ENCODE data around the gene GOLGA8R.
"Not testable (repeated sequence)": the region's sequence is repeated elsewhere in the genome, so short reads cannot be mapped to it uniquely, and the experiment has no call there.

The GOLGA8R gene

GRCh38 chr15:30376375-30377081, 37.5 kb downstream of the GOLGA8R start:
- not testable (repeated sequence) for H3K4me3 ChIP-seq (ENCODE audit: low read length); H3K36me3 ChIP-seq (ENCODE audit: insufficient read depth, low read length); H3K27me3 ChIP-seq (ENCODE audit: insufficient read depth, low read length); H3K4me1 ChIP-seq (ENCODE audit: insufficient read depth, low read length); H3K9me3 ChIP-seq (ENCODE audit: low read length); H2AFZ ChIP-seq (ENCODE audit: low read depth, low read length)

GRCh38 chr15:30375872-30376271, 38.2 kb downstream of the GOLGA8R start:
- H2AFZ ChIP-seq (ENCODE audit: low read depth, low read length); H3K4me1 ChIP-seq (ENCODE audit: insufficient read depth, low read length); H3K36me3 ChIP-seq (ENCODE audit: insufficient read depth, low read length); H3K27me3 ChIP-seq (ENCODE audit: insufficient read depth, low read length); H3K9me3 ChIP-seq (ENCODE audit: low read length); H3K4me3 ChIP-seq (ENCODE audit: low read length): not testable (repeated sequence)

DNA sequence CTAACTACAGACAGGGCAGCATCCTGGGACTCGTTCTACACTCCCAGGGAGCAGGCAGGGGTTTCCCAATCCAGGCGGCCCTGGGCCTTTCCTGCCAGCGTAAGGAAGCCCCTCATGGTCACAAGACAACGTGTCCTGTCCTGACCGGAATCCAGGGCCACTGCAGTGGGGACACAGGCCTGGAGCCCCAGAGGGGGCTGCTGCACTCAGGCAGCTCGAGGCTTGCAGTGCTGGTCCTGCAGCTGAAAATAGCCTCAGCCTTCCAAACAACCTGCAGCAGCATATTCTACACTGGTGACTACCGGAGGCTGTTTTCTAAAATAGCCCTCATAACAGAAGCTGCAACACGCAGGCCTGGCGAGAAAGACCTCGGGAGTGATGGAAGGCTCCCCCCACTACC, 39.2 kb downstream of the GOLGA8R start:
- H3K36me3 ChIP-seq (ENCODE audit: insufficient read depth, low read length); H3K4me1 ChIP-seq (ENCODE audit: insufficient read depth, low read length); H3K4me3 ChIP-seq (ENCODE audit: low read length); H3K9me3 ChIP-seq (ENCODE audit: low read length); H3K27me3 ChIP-seq (ENCODE audit: insufficient read depth, low read length); H2AFZ ChIP-seq (ENCODE audit: low read depth, low read length): not testable (repeated sequence)

- not testable (repeated sequence) for H3K9me3 ChIP-seq (ENCODE audit: low read length); H3K27me3 ChIP-seq (ENCODE audit: insufficient read depth, low read length); H3K4me1 ChIP-seq (ENCODE audit: insufficient read depth, low read length); H2AFZ ChIP-seq (ENCODE audit: low read depth, low read length); H3K36me3 ChIP-seq (ENCODE audit: insufficient read depth, low read length); H3K4me3 ChIP-seq (ENCODE audit: low read length)
These were observed 45.8 kb downstream of the GOLGA8R start for GRCh38 chr15:30368271-30368670.

DNA sequence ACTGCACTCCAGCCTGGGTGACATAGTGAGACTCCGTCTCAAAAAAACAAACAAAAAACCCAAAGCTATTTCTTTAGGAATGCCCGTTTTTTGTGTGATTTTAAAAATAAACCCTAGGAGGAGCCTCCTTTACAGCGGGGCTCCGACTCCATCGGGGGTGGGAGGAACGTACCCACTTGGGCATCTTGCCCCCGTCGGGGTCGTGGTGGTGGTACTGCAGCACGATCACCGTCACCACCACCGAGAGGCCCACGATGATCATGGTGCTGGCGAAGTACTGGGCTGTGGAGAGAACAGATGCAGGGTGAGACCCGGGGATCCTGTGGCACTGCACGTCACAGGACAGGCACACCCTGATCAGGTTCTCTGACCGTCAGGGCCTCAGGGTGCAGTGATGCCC, 46.8 kb downstream of the GOLGA8R start:
- H3K27me3 ChIP-seq (ENCODE audit: insufficient read depth, low read length); H2AFZ ChIP-seq (ENCODE audit: low read depth, low read length); H3K4me3 ChIP-seq (ENCODE audit: low read length); H3K4me1 ChIP-seq (ENCODE audit: insufficient read depth, low read length); H3K9me3 ChIP-seq (ENCODE audit: low read length); H3K36me3 ChIP-seq (ENCODE audit: insufficient read depth, low read length): not testable (repeated sequence)

DNA sequence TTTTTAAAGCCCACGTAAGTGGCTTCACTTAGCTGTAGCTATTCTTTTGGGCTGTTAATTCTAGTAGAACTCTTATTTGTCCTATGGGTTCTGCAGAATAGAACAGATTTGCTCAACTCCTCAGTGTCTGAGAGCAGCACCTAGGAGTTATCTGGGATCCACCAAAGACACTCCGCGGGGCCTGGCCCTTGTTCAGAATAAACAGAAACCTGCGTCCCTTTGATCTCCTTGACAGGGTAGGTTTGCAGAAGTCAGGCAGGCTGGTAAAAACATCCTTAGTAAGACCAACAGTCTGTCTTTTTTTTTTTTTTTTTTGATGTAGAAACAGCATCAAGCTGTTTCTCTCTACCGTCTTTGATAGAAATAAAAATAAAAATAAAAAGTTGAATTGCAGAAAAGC, 52.7 kb downstream of the GOLGA8R start:
- not testable (repeated sequence) for H2AFZ ChIP-seq (ENCODE audit: low read depth, low read length); H3K4me3 ChIP-seq (ENCODE audit: low read length); H3K27me3 ChIP-seq (ENCODE audit: insufficient read depth, low read length); H3K36me3 ChIP-seq (ENCODE audit: insufficient read depth, low read length); H3K4me1 ChIP-seq (ENCODE audit: insufficient read depth, low read length); H3K9me3 ChIP-seq (ENCODE audit: low read length)

- not testable (repeated sequence) for H3K27me3 ChIP-seq (ENCODE audit: insufficient read depth, low read length); H2AFZ ChIP-seq (ENCODE audit: low read depth, low read length); H3K9me3 ChIP-seq (ENCODE audit: low read length); H3K36me3 ChIP-seq (ENCODE audit: insufficient read depth, low read length); H3K4me1 ChIP-seq (ENCODE audit: insufficient read depth, low read length); H3K4me3 ChIP-seq (ENCODE audit: low read length)
These were observed 53.1 kb downstream of the GOLGA8R start for GRCh38 chr15:30360990-30361389.

GRCh38 chr15:30355043-30355442, 59.0 kb downstream of the GOLGA8R start:
- H3K4me1 ChIP-seq (ENCODE audit: insufficient read depth, low read length); H2AFZ ChIP-seq (ENCODE audit: low read depth, low read length); H3K27me3 ChIP-seq (ENCODE audit: insufficient read depth, low read length); H3K9me3 ChIP-seq (ENCODE audit: low read length); H3K36me3 ChIP-seq (ENCODE audit: insufficient read depth, low read length); H3K4me3 ChIP-seq (ENCODE audit: low read length): not testable (repeated sequence)
